GM21528 (cell line): ENCODE results near the gene TRABD.

ENCODE experiments used
- ATAC-seq: cut with Tn5 transposase; IDR thresholded peaks from one replicate; pipeline ENCODE4 v1.9.1; 2021; ENCODE audit warnings: mild to moderate bottlenecking, moderate library complexity; ENCODE audit not compliant: unreplicated experiment, low FRiP score

The TRABD gene

GRCh38 chr22:50173311-50173982 lies 12.3 kb upstream of the TRABD start:
- ATAC-seq, result no peak

- no peak for ATAC-seq
Observed at GRCh38 chr22:50173983-50174355, 11.7 kb upstream of the TRABD start.

- no peak for ATAC-seq
Observed at GRCh38 chr22:50174382-50175190, 11.1 kb upstream of the TRABD start.

- ATAC-seq, result no peak
Observed at GRCh38 chr22:50175191-50175461, 10.6 kb upstream of the TRABD start.

GRCh38 chr22:50175921-50176849 lies 9.5 kb upstream of the TRABD start:
- ATAC-seq, result no peak

- ATAC-seq, result no peak
Observed at GRCh38 chr22:50176850-50177536, 8.7 kb upstream of the TRABD start.

GRCh38 chr22:50177537-50178470 lies 7.9 kb upstream of the TRABD start:
- no peak for ATAC-seq

GRCh38 chr22:50178471-50178864 lies 7.2 kb upstream of the TRABD start:
- no peak for ATAC-seq

GRCh38 chr22:50178871-50179869 lies 6.5 kb upstream of the TRABD start:
- no peak for ATAC-seq

GRCh38 chr22:50179937-50180726 lies 5.6 kb upstream of the TRABD start:
- ATAC-seq, result no peak

- ATAC-seq, result no peak
Observed at GRCh38 chr22:50180727-50181521, 4.8 kb upstream of the TRABD start.

- ATAC-seq, result no peak
Observed at GRCh38 chr22:50182176-50183081, 3.3 kb upstream of the TRABD start.

GRCh38 chr22:50183141-50183971 lies 2.4 kb upstream of the TRABD start:
- no peak for ATAC-seq

- no peak for ATAC-seq
Observed at GRCh38 chr22:50184004-50184901, 1.5 kb upstream of the TRABD start.
